H1 (cell line): ENCODE data around the gene CACNA1E. TPM values are rescaled to one million over a fixed set of nuclear protein-coding genes. Genes with fewer than 3 reads are reported as not detected.

Source experiments
- CTCF ChIA-PET: fragments of 300-600 bp; sonication (Branson Sonifier 250); formaldehyde crosslinking; loops from one replicate; lab custom pipeline; 2021; ENCODE audit not compliant: partially characterized antibody; lab: Charles Lee
- POLR2A ChIA-PET: fragments of 300-600 bp; sonication (Branson Sonifier 250); formaldehyde crosslinking; loops from one replicate; lab custom pipeline; 2021; ENCODE audit warnings: inconsistent platforms; ENCODE audit not compliant: partially characterized antibody; lab: Charles Lee
- DNase-seq, 2 experiments: peaks; one replicate each; pipeline versions ENCODE4 v3.0.0 to v3.0.0-alpha.2; 2010 to 2022; ENCODE audit warnings: low spot score in 2 of 2, low read depth in 1 of 2, mixed read lengths in 1 of 2
- FAIRE-seq: peaks from 2 replicates; lab custom pipeline; 2011; peaks lifted over from hg19 to GRCh38; lab: Jason Lieb, UNC
- H2AFZ ChIP-seq: 2 replicates; pipeline ENCODE4 v1.8.1; 2012; ENCODE audit warnings: low read length, inconsistent platforms
- H2AK5ac ChIP-seq: 2 replicates; pipeline ENCODE4 v1.6.1; 2013; ENCODE audit warnings: low read depth, low read length
- H2BK120ac ChIP-seq: replicated peaks from 2 replicates; pipeline ENCODE3; 2013; ENCODE audit warnings: low read depth, low read length, inconsistent platforms
- H2BK12ac ChIP-seq: 2 replicates; pipeline ENCODE4 v1.6.1; 2013; ENCODE audit warnings: low read depth, low read length
- H2BK15ac ChIP-seq: 2 replicates; pipeline ENCODE4 v1.6.1; 2013; ENCODE audit warnings: low read length
- H2BK20ac ChIP-seq: 2 replicates; pipeline ENCODE4 v1.6.1; 2013; ENCODE audit warnings: low read length
- H2BK5ac ChIP-seq: 2 replicates; pipeline ENCODE4 v1.6.1; 2013; ENCODE audit warnings: low read depth, low read length
- H3K14ac ChIP-seq: 2 replicates; pipeline ENCODE4 v1.6.1; 2013; ENCODE audit warnings: inconsistent platforms; ENCODE audit not compliant: insufficient read length
- H3K18ac ChIP-seq: 2 replicates; pipeline ENCODE4 v1.6.1; 2013; ENCODE audit warnings: low read length; ENCODE audit errors: extremely low read depth
- H3K23ac ChIP-seq: 2 replicates; pipeline ENCODE4 v1.6.1; 2013; ENCODE audit warnings: inconsistent platforms; ENCODE audit not compliant: insufficient read length
- H3K23me2 ChIP-seq: 2 replicates; pipeline ENCODE4 v1.6.1; 2013; ENCODE audit warnings: low read depth, low read length
- H3K27ac ChIP-seq: 2 replicates; pipeline ENCODE4 v1.6.1; 2011; ENCODE audit warnings: low read depth, low read length, inconsistent platforms
- H3K27me3 ChIP-seq, 4 experiments: replicated peaks in 1 of 4; 1 replicate in 1 of 4; 2 replicates in 3 of 4; pipeline versions ENCODE4 v1.6.1 to v1.8.1; 2011 to 2013; ENCODE audit warnings: low read length in 3 of 4, mild to moderate bottlenecking in 3 of 4, inconsistent platforms in 2 of 4, mixed read lengths in 2 of 4, moderate library complexity in 1 of 4; ENCODE audit not compliant: control insufficient read depth in 3 of 4, insufficient read depth in 3 of 4; ENCODE audit errors: extremely low read depth in 1 of 4
- H3K36me3 ChIP-seq, 4 experiments: 2 replicates each; pipeline versions ENCODE4 v1.6.1 to v1.8.1; 2011 to 2013; ENCODE audit warnings: mild to moderate bottlenecking in 4 of 4, low read length in 3 of 4, moderate library complexity in 2 of 4, control low read depth in 1 of 4, inconsistent platforms in 1 of 4; ENCODE audit not compliant: insufficient read depth in 4 of 4, control insufficient read depth in 2 of 4
- H3K4ac ChIP-seq: replicated peaks from 2 replicates; pipeline ENCODE3; 2013; ENCODE audit warnings: low read length, low read depth, mixed read lengths, inconsistent platforms; ENCODE audit not compliant: insufficient read length
- H3K4me1 ChIP-seq, 4 experiments: replicated peaks in 1 of 4; 1 replicate in 1 of 4; 2 replicates in 3 of 4; pipeline versions ENCODE4 v1.6.1 to v1.8.1; 2011 to 2013; ENCODE audit warnings: low read length in 3 of 4, inconsistent platforms in 2 of 4, mixed read lengths in 1 of 4; ENCODE audit not compliant: insufficient read depth in 4 of 4, control insufficient read depth in 3 of 4
- H3K4me2 ChIP-seq, 2 experiments: 2 replicates each; pipeline versions ENCODE4 v1.6.1 to v1.8.1; 2011 to 2013; ENCODE audit warnings: low read depth in 2 of 2, low read length in 2 of 2, control low read depth in 1 of 2, inconsistent platforms in 1 of 2, mild to moderate bottlenecking in 1 of 2; ENCODE audit not compliant: insufficient read depth in 1 of 2
- H3K4me3 ChIP-seq, 4 experiments: fragments of 200-600, 300-600 bp in 1 of 4; sonication (generic), shearing (Covaris generic), sonication (Bioruptor Twin) in 1 of 4; 2 replicates each; pipeline versions ENCODE4 v1.5.1 to v1.8.1; 2011 to 2016; ENCODE audit warnings: low read length in 4 of 4, low read depth in 3 of 4, control low read depth in 2 of 4, inconsistent platforms in 2 of 4, mild to moderate bottlenecking in 2 of 4, mixed read lengths in 1 of 4, moderate library complexity in 1 of 4; ENCODE audit not compliant: insufficient read depth in 2 of 4; ENCODE audit errors: extremely low read depth in 1 of 4
- H3K56ac ChIP-seq: replicated peaks from 2 replicates; pipeline ENCODE3; 2013; ENCODE audit warnings: low read depth, mild to moderate bottlenecking, mixed read lengths, low read length, inconsistent platforms; ENCODE audit not compliant: insufficient read length
- H3K79me1 ChIP-seq: 2 replicates; pipeline ENCODE4 v1.6.1; 2013; ENCODE audit warnings: low read depth, low read length, control low read depth
- H3K79me2 ChIP-seq, 2 experiments: 2 replicates each; pipeline versions ENCODE4 v1.6.1 to v1.8.1; 2012 to 2013; ENCODE audit warnings: low read length in 2 of 2, mild to moderate bottlenecking in 2 of 2, inconsistent platforms in 1 of 2; ENCODE audit not compliant: insufficient read depth in 2 of 2, control insufficient read depth in 1 of 2
- H3K9ac ChIP-seq, 4 experiments: replicated peaks in 1 of 4; 1 replicate in 1 of 4; 2 replicates in 3 of 4; pipeline versions ENCODE4 v1.6.1 to v1.8.1; 2011 to 2013; ENCODE audit warnings: low read depth in 3 of 4, low read length in 3 of 4, control low read depth in 2 of 4, mild to moderate bottlenecking in 2 of 4, moderate library complexity in 2 of 4, inconsistent platforms in 1 of 4; ENCODE audit errors: extremely low read depth in 1 of 4
- H3K9me3 ChIP-seq, 2 experiments: 2 replicates each; pipeline versions ENCODE4 v1.6.1 to v1.8.1; 2012 to 2013; ENCODE audit warnings: mild to moderate bottlenecking in 2 of 2, moderate library complexity in 2 of 2, control low read depth in 1 of 2, inconsistent platforms in 1 of 2, low read depth in 1 of 2, low read length in 1 of 2, mixed read lengths in 1 of 2; ENCODE audit not compliant: insufficient read depth in 2 of 2
- H4K20me1 ChIP-seq, 2 experiments: replicated peaks in 1 of 2; 2 replicates each; pipeline versions ENCODE3 to v1.8.1; 2011 to 2013; ENCODE audit warnings: inconsistent platforms in 2 of 2, low read length in 2 of 2, mild to moderate bottlenecking in 1 of 2; ENCODE audit not compliant: insufficient read depth in 2 of 2, control insufficient read depth in 1 of 2
- H4K5ac ChIP-seq: 2 replicates; pipeline ENCODE4 v1.6.1; 2013; ENCODE audit warnings: low read length, low read depth, mixed read lengths, inconsistent platforms; ENCODE audit not compliant: insufficient read length
- H4K8ac ChIP-seq: 2 replicates; pipeline ENCODE4 v1.8.0; 2013; ENCODE audit warnings: mild to moderate bottlenecking, moderate library complexity, low read length, inconsistent platforms; ENCODE audit not compliant: insufficient read depth; ENCODE audit errors: extremely low read depth
- H4K91ac ChIP-seq: replicated peaks from 2 replicates; pipeline ENCODE3; 2013; ENCODE audit warnings: low read length, mixed read lengths, inconsistent platforms; ENCODE audit not compliant: insufficient read length
- POLR2AphosphoS5 ChIP-seq: IDR thresholded peaks from 2 replicates; pipeline ENCODE4 v1.6.1; 2011; ENCODE audit warnings: low read depth, low read length
- SIX5 ChIP-seq: IDR thresholded peaks from 2 replicates; pipeline ENCODE4 v1.6.1; 2011; ENCODE audit warnings: mild to moderate bottlenecking, low read depth, low read length
- WGBS, 2 experiments: shearing (Covaris generic) in 1 of 2; methylation state at CpG; one replicate each; pipeline versions ENCODE4 v1.1.6 to v1.1.7; 2013 to 2015; ENCODE audit warnings: low lambda C conversion rate in 2 of 2, mixed read lengths in 2 of 2, inconsistent platforms in 1 of 2, low coverage in 1 of 2, missing lambda C conversion rate in 1 of 2; ENCODE audit not compliant: insufficient replicate concordance in 2 of 2, insufficient coverage in 1 of 2, insufficient read length in 1 of 2; ENCODE audit errors: extremely low coverage in 1 of 2, missing lambda C conversion rate in 1 of 2; 5-methylcytosine and 5-hydroxymethylcytosine counted together
- polyA plus RNA-seq, 7 experiments: library from polyadenylated mRNA; depleted of rRNA in 3 of 7; stranded (reverse) in 5 of 7; unstranded in 2 of 7; fragments of >200 nt in 5 of 7; fragments of 200-250 nt in 2 of 7; gene quantifications; 1 replicate in 5 of 7; 2 replicates in 1 of 7; 4 replicates in 1 of 7; pipeline versions ENCODE4 v1.2.1 to v1.2.3, GENCODE V29; 2011 to 2013; ENCODE audit warnings: missing spikeins in 2 of 7, mixed read lengths in 2 of 7
- total RNA-seq: library from RNA; stranded (reverse); fragmentation: NEBNext Ultra II Directional; extraction: Animal tissue kit (Norgen Biotek cat#: 25700); gene quantifications from 2 replicates; pipeline ENCODE4 v1.2.1, GENCODE V29; 2021

Gene CACNA1E
- total and polyA plus RNA-seq, 2 of the 8 experiments (the other 6 are each of a cell fraction or from before 2014, with no cell fraction given), result 0.98 to 1.3 TPM

DNA sequence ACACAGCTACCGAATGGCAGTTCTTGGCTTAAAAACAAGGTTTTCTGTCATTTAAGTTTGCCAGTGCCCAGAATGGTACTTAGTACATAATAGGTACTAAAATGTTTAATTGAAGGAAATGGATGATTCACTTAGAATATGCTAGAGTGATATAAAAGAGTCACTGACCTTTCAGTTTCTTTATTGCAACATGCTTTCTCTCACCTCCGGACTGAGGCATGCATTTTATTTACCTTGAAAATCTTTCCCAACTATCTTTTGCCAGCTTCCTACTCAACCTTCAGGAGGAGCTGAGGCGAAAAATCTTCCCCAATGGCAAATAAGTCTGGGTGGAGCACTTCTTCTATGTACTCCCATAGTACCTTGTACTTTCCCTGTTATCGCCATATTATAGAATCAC is 333.3 kb downstream of the CACNA1E start:
- Histone ChIP-seq H2BK20ac (no peak overlapping the region), H2BK15ac (no peak overlapping the region), H3K56ac (no peak overlapping the region), H3K4me2 (no peak overlapping the region), H4K91ac (no peak overlapping the region), H3K79me2 (no peaks in the 10 kb centered on the region), H3K14ac (no peak overlapping the region), H2BK120ac (no peak overlapping the region), H4K5ac (no peak overlapping the region), H2AFZ (no peak overlapping the region), H3K4me1 (no peaks in the 10 kb centered on the region), H2BK12ac (no peak overlapping the region), H3K18ac (no peak overlapping the region), H4K8ac (no peak overlapping the region), H4K20me1 (no peaks in the 10 kb centered on the region), H3K79me1 (no peaks in the 10 kb centered on the region), H3K4ac (no peak overlapping the region), H3K27me3 (no peaks in the 10 kb centered on the region), H3K4me3 (no peak overlapping the region), H3K9ac (no peak overlapping the region), H3K27ac (no peak overlapping the region), H3K36me3 (no peaks in the 10 kb centered on the region), H3K23ac (no peak overlapping the region), H2BK5ac (no peak overlapping the region), H3K9me3 (no peaks in the 10 kb centered on the region), H2AK5ac (no peak overlapping the region), H3K23me2 (no peaks in the 10 kb centered on the region)
- TF ChIP-seq SIX5 (no peak), POLR2AphosphoS5 (no peak)
- FAIRE-seq (no peak), DNase-seq (no peak)
- ChIA-PET POLR2A (no interaction called here), CTCF (interaction anchor here (0.6 to 1.2 kb wide), 4 partner anchors 16 to 354 kb away, joined by 3 to 4 read pairs (median 4); no protein-coding TSS in a partner anchor)
- 86% methylated on average over 4 of the region's 4 CpGs; no CpG with 5 or more reads in 1 of the 2 experiments for WGBS, 2 experiments
